Uterus (tissue), 2 donors: ENCODE results near the gene PRDM15.

Source experiments
- POLR2A ChIP-seq, 2 donors: fragments of 450-650 bp; IDR thresholded peaks; one replicate each; pipeline ENCODE4 v1.6.1; 2016; ENCODE audit warnings: antibody characterized with exemption in 2 of 2, mild to moderate bottlenecking in 1 of 2, moderate library complexity in 1 of 2
- TF ChIP-seq, protein P1 (sequence below), 4 experiments: fragments of 200-600 bp in 2 of 4; fragments of 450-650 bp in 2 of 4; sonication (generic) in 2 of 4; IDR thresholded peaks; one replicate each; pipeline ENCODE4 v1.5.1; 2016 to 2019; ENCODE audit warnings: antibody characterized with exemption in 4 of 4, mild to moderate bottlenecking in 2 of 4, moderate library complexity in 1 of 4

GRCh38 chr21:41847066-41847804, 31.9 kb downstream of the PRDM15 start:
- TF ChIP-seq, protein P1, sequence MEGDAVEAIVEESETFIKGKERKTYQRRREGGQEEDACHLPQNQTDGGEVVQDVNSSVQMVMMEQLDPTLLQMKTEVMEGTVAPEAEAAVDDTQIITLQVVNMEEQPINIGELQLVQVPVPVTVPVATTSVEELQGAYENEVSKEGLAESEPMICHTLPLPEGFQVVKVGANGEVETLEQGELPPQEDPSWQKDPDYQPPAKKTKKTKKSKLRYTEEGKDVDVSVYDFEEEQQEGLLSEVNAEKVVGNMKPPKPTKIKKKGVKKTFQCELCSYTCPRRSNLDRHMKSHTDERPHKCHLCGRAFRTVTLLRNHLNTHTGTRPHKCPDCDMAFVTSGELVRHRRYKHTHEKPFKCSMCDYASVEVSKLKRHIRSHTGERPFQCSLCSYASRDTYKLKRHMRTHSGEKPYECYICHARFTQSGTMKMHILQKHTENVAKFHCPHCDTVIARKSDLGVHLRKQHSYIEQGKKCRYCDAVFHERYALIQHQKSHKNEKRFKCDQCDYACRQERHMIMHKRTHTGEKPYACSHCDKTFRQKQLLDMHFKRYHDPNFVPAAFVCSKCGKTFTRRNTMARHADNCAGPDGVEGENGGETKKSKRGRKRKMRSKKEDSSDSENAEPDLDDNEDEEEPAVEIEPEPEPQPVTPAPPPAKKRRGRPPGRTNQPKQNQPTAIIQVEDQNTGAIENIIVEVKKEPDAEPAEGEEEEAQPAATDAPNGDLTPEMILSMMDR (IDR thresholded peaks at IDR 0.05): no peak
- TF ChIP-seq POLR2A (IDR thresholded peaks at IDR 0.05): no peak
